Progenitor cell of endocrine pancreas (in vitro differentiated cells): Measurements from ENCODE around the gene IGF1R. TPM values are rescaled to one million over a fixed set of nuclear protein-coding genes. Genes with fewer than 3 reads are reported as not detected.
A peak's percentile ranks its signal among the peaks of the same experiment; 100 is the strongest.
"Not testable (repeated sequence)": the region's sequence is repeated elsewhere in the genome, so short reads cannot be mapped to it uniquely, and the experiment has no call there.

Experiments
- DNase-seq: peaks from one replicate; pipeline ENCODE4 v3.0.0; 2021; ENCODE audit warnings: low spot score; ENCODE audit not compliant: unreplicated experiment
- H3K27ac Mint-ChIP-seq: 2 replicates; pipeline ENCODE4 v1.8.0; 2021; ENCODE audit warnings: mild to moderate bottlenecking, moderate library complexity, mixed read lengths
- H3K27me3 Mint-ChIP-seq: 2 replicates; pipeline ENCODE4 v1.8.0; 2021; ENCODE audit warnings: mixed read lengths
- H3K36me3 Mint-ChIP-seq: 2 replicates; pipeline ENCODE4 v1.8.0; 2022; ENCODE audit warnings: mixed read lengths; ENCODE audit not compliant: insufficient read depth
- H3K4me1 Mint-ChIP-seq: 2 replicates; pipeline ENCODE4 v1.8.0; 2021; ENCODE audit warnings: low read depth, mixed read lengths
- H3K4me3 Mint-ChIP-seq: 2 replicates; pipeline ENCODE4 v1.8.0; 2021; ENCODE audit warnings: low read depth, mild to moderate bottlenecking, moderate library complexity, mixed read lengths
- H3K9me3 Mint-ChIP-seq: 2 replicates; pipeline ENCODE4 v1.8.0; 2021; ENCODE audit warnings: low read depth, mixed read lengths
- total RNA-seq: library from RNA; stranded (reverse); gene quantifications from 2 replicates; pipeline ENCODE4 v1.2.1, GENCODE V29; 2021
- TF ChIP-seq, protein P1 (sequence below): fragments of 200-600 bp; sonication (generic); IDR thresholded peaks from one replicate; pipeline ENCODE4 v1.5.0; 2021; ENCODE audit warnings: antibody characterized with exemption, mild to moderate bottlenecking; ENCODE audit not compliant: unreplicated experiment

The IGF1R gene
- total RNA-seq, 1 donor from 2014 or later: 106 TPM

DNA sequence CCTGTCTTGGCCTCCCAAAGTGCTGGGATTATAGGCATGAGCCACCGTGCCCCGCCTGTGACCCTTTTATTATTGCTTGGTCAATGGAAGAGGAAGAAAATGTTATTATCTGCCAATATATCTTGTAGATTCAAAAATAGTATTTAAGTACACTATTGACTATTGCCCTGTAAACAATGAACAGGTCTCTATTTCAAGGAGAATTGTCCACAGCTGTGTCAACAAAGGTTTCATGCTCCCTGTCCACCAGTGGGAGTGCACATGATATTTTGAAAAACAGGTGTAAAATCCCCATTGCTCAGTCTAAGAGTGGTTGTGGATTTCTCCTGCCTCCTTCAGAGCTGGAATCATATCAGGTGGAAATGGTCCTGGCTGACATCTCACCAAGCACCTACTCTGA, 36.5 kb upstream of the IGF1R start:
- Mint-ChIP-seq H3K36me3 (no peaks in the 10 kb centered on the region), H3K4me1 (peaks cover 4% of the 10 kb centered on the region), H3K27me3 (peaks cover 7% of the 10 kb centered on the region), H3K27ac (no peak overlapping the region), H3K4me3 (no peak overlapping the region), H3K9me3 (no peaks in the 10 kb centered on the region)
- TF ChIP-seq, protein P1, sequence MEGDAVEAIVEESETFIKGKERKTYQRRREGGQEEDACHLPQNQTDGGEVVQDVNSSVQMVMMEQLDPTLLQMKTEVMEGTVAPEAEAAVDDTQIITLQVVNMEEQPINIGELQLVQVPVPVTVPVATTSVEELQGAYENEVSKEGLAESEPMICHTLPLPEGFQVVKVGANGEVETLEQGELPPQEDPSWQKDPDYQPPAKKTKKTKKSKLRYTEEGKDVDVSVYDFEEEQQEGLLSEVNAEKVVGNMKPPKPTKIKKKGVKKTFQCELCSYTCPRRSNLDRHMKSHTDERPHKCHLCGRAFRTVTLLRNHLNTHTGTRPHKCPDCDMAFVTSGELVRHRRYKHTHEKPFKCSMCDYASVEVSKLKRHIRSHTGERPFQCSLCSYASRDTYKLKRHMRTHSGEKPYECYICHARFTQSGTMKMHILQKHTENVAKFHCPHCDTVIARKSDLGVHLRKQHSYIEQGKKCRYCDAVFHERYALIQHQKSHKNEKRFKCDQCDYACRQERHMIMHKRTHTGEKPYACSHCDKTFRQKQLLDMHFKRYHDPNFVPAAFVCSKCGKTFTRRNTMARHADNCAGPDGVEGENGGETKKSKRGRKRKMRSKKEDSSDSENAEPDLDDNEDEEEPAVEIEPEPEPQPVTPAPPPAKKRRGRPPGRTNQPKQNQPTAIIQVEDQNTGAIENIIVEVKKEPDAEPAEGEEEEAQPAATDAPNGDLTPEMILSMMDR: no peak
- DNase-seq: no peak

DNA sequence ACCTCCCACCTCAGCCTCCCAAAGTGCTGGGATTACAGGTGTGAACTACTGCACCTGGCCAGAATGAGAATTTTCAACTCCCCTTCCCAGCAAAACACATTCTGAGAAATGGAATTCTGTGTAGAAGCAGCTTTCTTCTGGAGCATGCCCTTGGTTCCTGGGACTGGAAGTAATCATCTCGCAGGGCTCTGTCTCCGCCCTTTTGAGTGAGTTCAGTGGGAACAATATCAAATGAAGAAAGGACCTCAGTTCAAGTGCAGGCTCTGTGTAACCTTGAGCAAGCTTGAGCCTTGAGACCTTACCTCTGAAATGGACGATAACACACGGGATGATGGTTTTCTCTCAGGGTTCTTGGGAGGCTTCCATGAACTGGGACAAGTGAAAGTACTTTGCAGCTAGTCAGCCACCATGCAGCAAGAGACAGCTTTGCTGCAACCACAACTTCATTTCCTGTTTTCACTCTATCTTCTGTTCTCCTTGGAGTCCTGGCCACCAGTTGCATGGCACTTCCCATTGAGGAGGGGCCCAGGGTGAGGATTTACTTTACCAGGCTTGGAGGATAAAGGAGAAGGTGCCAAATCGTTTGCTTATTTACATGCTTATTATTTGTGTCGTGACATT, 35.7 kb upstream of the IGF1R start:
- Mint-ChIP-seq H3K36me3 (no peaks in the 10 kb centered on the region), H3K4me3 (no peak overlapping the region), H3K27me3 (peaks cover 7% of the 10 kb centered on the region), H3K9me3 (no peaks in the 10 kb centered on the region), H3K27ac (no peak overlapping the region), H3K4me1 (peaks cover 4% of the 10 kb centered on the region)
- DNase-seq: no peak
- TF ChIP-seq, protein P1: no peak

DNA sequence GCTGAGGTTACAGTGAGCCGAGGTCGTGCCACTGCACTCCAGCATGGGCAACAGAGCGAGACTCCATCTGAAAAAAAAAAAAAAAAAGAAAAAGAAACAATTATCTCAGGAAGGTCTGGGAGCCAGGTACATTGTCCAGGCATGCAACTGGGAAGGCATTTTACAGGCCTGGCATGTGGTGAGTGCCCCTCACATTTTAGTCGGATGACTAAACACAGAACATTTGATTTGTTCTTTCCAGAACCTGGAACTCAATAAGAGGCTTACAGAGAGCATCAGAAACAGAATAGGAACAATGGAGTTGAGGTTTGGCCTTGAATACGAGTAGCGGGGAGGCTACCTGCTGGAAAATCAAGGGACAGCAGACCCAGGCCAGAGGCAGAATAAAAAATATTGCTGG, 33.7 kb upstream of the IGF1R start:
- H3K27ac Mint-ChIP-seq: no peak overlapping the region
- DNase-seq: no peak
- peaks cover 2% of the 10 kb centered on the region for H3K4me1 Mint-ChIP-seq
- H3K9me3 Mint-ChIP-seq: no peaks in the 10 kb centered on the region
- TF ChIP-seq, protein P1: no peak
- no peak overlapping the region for H3K4me3 Mint-ChIP-seq
- H3K27me3 Mint-ChIP-seq: peaks cover 14% of the 10 kb centered on the region
- H3K36me3 Mint-ChIP-seq: no peaks in the 10 kb centered on the region

DNA sequence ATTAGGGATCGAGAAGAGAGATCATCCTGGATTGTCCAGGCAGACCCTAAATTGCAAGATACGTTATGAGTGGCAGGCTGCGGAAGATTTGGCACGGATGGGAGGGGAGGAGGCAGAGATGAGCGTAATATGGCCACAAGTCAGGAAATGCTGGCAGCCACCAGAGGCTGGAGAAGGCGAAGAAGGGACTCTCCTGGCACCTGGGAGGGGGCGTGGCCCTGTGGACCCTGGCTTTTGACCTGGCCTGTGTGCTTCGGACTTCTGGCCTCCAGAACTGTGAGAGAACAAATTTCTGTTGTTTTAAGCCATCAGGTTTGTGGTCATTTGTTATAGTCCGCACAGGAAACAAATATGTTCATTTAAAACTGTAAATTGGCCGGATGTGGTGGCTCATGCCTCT, 31.9 kb upstream of the IGF1R start:
- no peak for DNase-seq
- peak overlapping the region; percentile 66 for H3K27ac Mint-ChIP-seq
- H3K4me1 Mint-ChIP-seq: peaks cover 1% of the 10 kb centered on the region
- H3K9me3 Mint-ChIP-seq: no peaks in the 10 kb centered on the region
- TF ChIP-seq, protein P1: no peak
- H3K36me3 Mint-ChIP-seq: no peaks in the 10 kb centered on the region
- H3K4me3 Mint-ChIP-seq: no peak overlapping the region
- peaks cover 22% of the 10 kb centered on the region for H3K27me3 Mint-ChIP-seq

DNA sequence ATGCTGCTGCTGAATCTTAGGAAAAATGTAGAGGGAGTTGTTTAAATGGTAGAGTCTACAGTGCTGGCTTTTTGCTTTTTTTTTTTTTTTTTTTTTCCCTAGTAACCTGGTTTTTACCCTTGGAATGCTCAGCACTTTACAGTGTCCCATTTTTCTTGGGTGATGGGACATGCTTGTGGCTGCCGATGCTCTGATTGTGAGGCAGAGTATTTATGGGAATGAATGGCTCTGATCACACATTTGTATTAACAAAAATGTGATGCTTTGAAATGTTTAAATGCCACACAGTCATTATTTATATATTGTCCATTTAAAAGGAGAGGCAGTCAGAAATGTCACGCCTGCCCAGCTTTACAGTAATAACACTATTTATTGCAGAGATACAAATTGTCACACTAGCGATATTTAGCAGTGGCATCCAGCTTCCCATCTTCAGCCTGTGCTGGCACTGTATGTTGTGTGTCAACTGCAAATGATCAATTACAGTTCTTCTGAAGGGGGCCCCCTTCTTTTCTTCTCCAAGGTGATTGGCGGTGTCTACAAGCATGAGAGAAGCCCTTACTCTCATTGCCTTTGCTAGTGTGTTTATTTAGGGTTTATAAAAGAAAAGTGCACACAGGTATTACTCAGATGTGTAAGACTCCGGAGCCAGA, 30.9 kb upstream of the IGF1R start:
- Mint-ChIP-seq H3K4me3 (no peak overlapping the region), H3K36me3 (no peaks in the 10 kb centered on the region), H3K4me1 (no peaks in the 10 kb centered on the region), H3K27ac (no peak overlapping the region), H3K27me3 (peaks cover 22% of the 10 kb centered on the region), H3K9me3 (no peaks in the 10 kb centered on the region)
- TF ChIP-seq, protein P1: no peak
- no peak for DNase-seq

DNA sequence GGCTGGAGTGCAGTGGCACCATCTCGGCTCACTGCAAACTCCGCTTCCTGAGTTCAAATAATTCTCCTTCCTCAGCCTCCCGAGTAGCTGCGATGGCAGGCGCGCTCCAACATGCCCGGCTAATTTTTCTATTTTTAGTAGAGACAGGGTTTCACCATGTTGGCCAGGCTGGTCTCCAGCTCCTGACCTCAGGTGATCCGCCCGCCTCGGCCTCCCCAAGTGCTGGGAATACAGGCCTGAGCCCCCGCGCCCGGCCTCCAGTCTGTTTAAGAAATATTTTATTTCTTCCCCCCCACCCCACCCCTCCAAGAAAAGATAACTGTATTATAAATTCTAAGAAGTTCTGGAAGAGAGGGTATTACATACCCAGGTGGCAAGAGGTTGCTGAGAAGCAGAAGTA, 29.8 kb upstream of the IGF1R start:
- H3K4me1 Mint-ChIP-seq, DNase-seq, H3K27ac Mint-ChIP-seq, H3K9me3 Mint-ChIP-seq, H3K4me3 Mint-ChIP-seq, H3K36me3 Mint-ChIP-seq: not testable (repeated sequence)
- H3K27me3 Mint-ChIP-seq: peaks cover 22% of the 10 kb centered on the region
